CD4-positive, alpha-beta T cell treated with Interleukin-10 for 1 hour (primary cell): Measurements from ENCODE around the gene PRKAR1B.
"Not testable (repeated sequence)": the region's sequence is repeated elsewhere in the genome, so short reads cannot be mapped to it uniquely, and the experiment has no call there.

ENCODE experiments used
- DNase-seq: peaks from one replicate; pipeline ENCODE4 v3.0.0-alpha.2; 2020

Gene PRKAR1B

GRCh38 chr7:665736-666453 is 61.2 kb downstream of the PRKAR1B start:
- no peak for DNase-seq

GRCh38 chr7:664997-665735 is 61.9 kb downstream of the PRKAR1B start:
- no peak for DNase-seq

GRCh38 chr7:664402-664775 is 62.7 kb downstream of the PRKAR1B start:
- no peak for DNase-seq

GRCh38 chr7:662576-662975 is 64.5 kb downstream of the PRKAR1B start:
- DNase-seq, result no peak

GRCh38 chr7:659996-660395 is 67.1 kb downstream of the PRKAR1B start:
- DNase-seq, result no peak

- no peak for DNase-seq
These were observed 67.7 kb downstream of the PRKAR1B start for GRCh38 chr7:659306-659847.

GRCh38 chr7:657565-658119 is 69.4 kb downstream of the PRKAR1B start:
- no peak for DNase-seq

- DNase-seq, result not testable (repeated sequence)
These were observed 70.1 kb downstream of the PRKAR1B start for GRCh38 chr7:657010-657409.

- DNase-seq, result no peak
These were observed 71.3 kb downstream of the PRKAR1B start for GRCh38 chr7:655758-656157.

GRCh38 chr7:653829-654764 is 73.0 kb downstream of the PRKAR1B start:
- no peak for DNase-seq

GRCh38 chr7:652881-653280 is 74.2 kb downstream of the PRKAR1B start:
- DNase-seq, result no peak

GRCh38 chr7:652167-652566 is 74.9 kb downstream of the PRKAR1B start:
- peak; percentile 45 for DNase-seq

- DNase-seq, result peak; percentile 59
These were observed 75.9 kb downstream of the PRKAR1B start for GRCh38 chr7:651032-651728.

- no peak for DNase-seq
These were observed 76.6 kb downstream of the PRKAR1B start for GRCh38 chr7:650339-651031.

GRCh38 chr7:646951-647350 is 80.1 kb downstream of the PRKAR1B start:
- DNase-seq, result no peak

GRCh38 chr7:646487-646886 is 80.6 kb downstream of the PRKAR1B start:
- DNase-seq, result no peak

GRCh38 chr7:645606-646005 is 81.5 kb downstream of the PRKAR1B start:
- no peak for DNase-seq

- DNase-seq, result no peak
These were observed 82.4 kb downstream of the PRKAR1B start for GRCh38 chr7:644381-645305.

GRCh38 chr7:641966-642365 is 85.1 kb downstream of the PRKAR1B start:
- DNase-seq, result no peak

- no peak for DNase-seq
These were observed 85.8 kb downstream of the PRKAR1B start for GRCh38 chr7:641269-641671.
